T47D (cell line): ENCODE results near the gene COL6A5.
"Not testable (repeated sequence)": the region's sequence is repeated elsewhere in the genome, so short reads cannot be mapped to it uniquely, and the experiment has no call there.

Source experiments
- DNase-seq, 2 experiments: peaks; one replicate each; pipeline versions ENCODE4 v3.0.0 to v3.0.0-alpha.2; 2011 to 2012; ENCODE audit warnings: low read depth in 1 of 2, low spot score in 1 of 2
- JUND ChIP-seq: IDR thresholded peaks from 2 replicates; pipeline ENCODE4 v1.6.1; 2012; ENCODE audit warnings: low read depth
- in situ Hi-C: cut with HindIII; loops from 2 replicates; pipeline ENCODE4 v1.10.0; 2016; ENCODE audit warnings: low sequenced_read_pairs, low pct_unique_long_range_greater_than_20kb

Gene COL6A5

GRCh38 chr3:130345487-130346079 is at the start of gene COL6A5:
Gene COL6A5, plus strand, starts transcription at chr3:130345672. Its CDS starts 27,967 bp downstream, at chr3:130373639.
- TF ChIP-seq JUND = no peak
- in situ Hi-C loops = no loop called here
- DNase-seq = no peak

- no peak for TF ChIP-seq JUND
- in situ Hi-C loops = no loop called here
- no peak for DNase-seq
These were observed 45.9 kb upstream of the COL6A5 start for GRCh38 chr3:130299531-130299930.

GRCh38 chr3:130300888-130301287 is 44.6 kb upstream of the COL6A5 start:
- TF ChIP-seq JUND = no peak

GRCh38 chr3:130310109-130310508 is 35.4 kb upstream of the COL6A5 start:
- no peak for TF ChIP-seq JUND
- in situ Hi-C loops = no loop called here
- no peak for DNase-seq

More at GRCh38 chr3:130300888-130301287, 44.6 kb upstream of the COL6A5 start:
- no peak for DNase-seq
- in situ Hi-C loops = no loop called here

GRCh38 chr3:130312374-130312773 is 33.1 kb upstream of the COL6A5 start:
- no peak for TF ChIP-seq JUND
- no peak for DNase-seq
- in situ Hi-C loops = no loop called here

GRCh38 chr3:130316169-130316568 is 29.3 kb upstream of the COL6A5 start:
- DNase-seq = no peak
- TF ChIP-seq JUND = no peak
- in situ Hi-C loops = no loop called here

GRCh38 chr3:130323503-130323902 is 22.0 kb upstream of the COL6A5 start:
- no peak for DNase-seq
- in situ Hi-C loops = no loop called here
- TF ChIP-seq JUND = no peak

- no peak for DNase-seq
- no peak for TF ChIP-seq JUND
- in situ Hi-C loops = no loop called here
These were observed 4.7 kb upstream of the COL6A5 start for GRCh38 chr3:130340766-130341165.

GRCh38 chr3:130341388-130341787 is 4.1 kb upstream of the COL6A5 start:
- no peak for TF ChIP-seq JUND
- in situ Hi-C loops = no loop called here

GRCh38 chr3:130341882-130342281 is 3.6 kb upstream of the COL6A5 start:
- in situ Hi-C loops = no loop called here
- TF ChIP-seq JUND = no peak

More at GRCh38 chr3:130341388-130341787, 4.1 kb upstream of the COL6A5 start:
- no peak for DNase-seq

GRCh38 chr3:130342821-130343661 is 2.4 kb upstream of the COL6A5 start:
- TF ChIP-seq JUND = no peak
- DNase-seq = no peak

More at GRCh38 chr3:130341882-130342281, 3.6 kb upstream of the COL6A5 start:
- DNase-seq = no peak

GRCh38 chr3:130348258-130348657 is 2.8 kb downstream of the COL6A5 start:
- in situ Hi-C loops, DNase-seq: not testable (repeated sequence)

More at GRCh38 chr3:130342821-130343661, 2.4 kb upstream of the COL6A5 start:
- in situ Hi-C loops = no loop called here

GRCh38 chr3:130354430-130354829 is 9.0 kb downstream of the COL6A5 start:
- no peak for TF ChIP-seq JUND
- DNase-seq = no peak
- in situ Hi-C loops = no loop called here
